H1 (cell line): ENCODE data around the gene MAML3.

Experiments
- BRCA1 ChIP-seq: IDR thresholded peaks from 2 replicates; pipeline ENCODE4 v1.6.1; 2012; ENCODE audit warnings: low read depth, low read length, improper control_type of control experiment
- CEBPB ChIP-seq: IDR thresholded peaks from 2 replicates; pipeline ENCODE4 v1.6.1; 2012; ENCODE audit warnings: low read depth, low read length
- EGR1 ChIP-seq: IDR thresholded peaks from 2 replicates; pipeline ENCODE4 v1.6.1; 2011; ENCODE audit warnings: low read depth, low read length, borderline replicate concordance
- RNF2 ChIP-seq: fragments of 200-900, 300-1000 bp; sonication (generic); IDR thresholded peaks from 2 replicates; pipeline ENCODE4 v1.7.1; 2016; ENCODE audit warnings: borderline replicate concordance, low read depth, mild to moderate bottlenecking, antibody characterized with exemption, low read length; ENCODE audit not compliant: poor library complexity, severe bottlenecking; ENCODE audit errors: missing control alignments
- SP1 ChIP-seq: IDR thresholded peaks from 2 replicates; pipeline ENCODE4 v1.6.1; 2011; ENCODE audit warnings: low read depth, low read length
- ZNF274 ChIP-seq: IDR thresholded peaks from 2 replicates; pipeline ENCODE4 v1.7.0; 2012; ENCODE audit warnings: low read length, borderline replicate concordance; ENCODE audit errors: extremely low read depth
- TF ChIP-seq, protein P1 (sequence below), 3 experiments: IDR thresholded peaks; 1 replicate in 2 of 3; 2 replicates in 1 of 3; pipeline versions ENCODE4 v1.5.1 to v1.6.1; 2011; ENCODE audit warnings: low read length in 3 of 3, mild to moderate bottlenecking in 3 of 3, inconsistent platforms in 2 of 3, low read depth in 1 of 3, moderate library complexity in 1 of 3; ENCODE audit not compliant: insufficient read depth in 1 of 3; ENCODE audit errors: control extremely low read depth in 1 of 3

DNA sequence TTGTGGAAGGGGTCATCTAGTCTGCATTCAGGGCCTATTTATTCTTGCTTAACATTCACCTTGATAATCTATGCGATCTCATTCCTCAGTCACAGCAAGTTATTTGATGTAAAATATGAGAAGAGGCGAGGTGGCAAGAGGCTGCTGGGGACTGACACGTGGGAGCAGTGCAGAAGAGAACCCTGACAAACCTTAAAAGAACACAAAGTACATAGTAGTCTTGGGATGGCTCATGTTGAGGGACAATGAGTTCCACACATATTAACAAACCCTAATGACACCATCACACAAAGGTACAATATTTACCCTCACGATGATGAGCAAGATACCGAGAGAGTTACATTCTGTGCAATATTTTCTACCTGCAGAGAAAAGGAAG, 57.5 kb downstream of the MAML3 start:
- TF ChIP-seq EGR1 (no peak), CEBPB (no peak), BRCA1 (no peak), SP1 (no peak), ZNF274 (no peak), RNF2 (no peak)
- TF ChIP-seq, protein P1, sequence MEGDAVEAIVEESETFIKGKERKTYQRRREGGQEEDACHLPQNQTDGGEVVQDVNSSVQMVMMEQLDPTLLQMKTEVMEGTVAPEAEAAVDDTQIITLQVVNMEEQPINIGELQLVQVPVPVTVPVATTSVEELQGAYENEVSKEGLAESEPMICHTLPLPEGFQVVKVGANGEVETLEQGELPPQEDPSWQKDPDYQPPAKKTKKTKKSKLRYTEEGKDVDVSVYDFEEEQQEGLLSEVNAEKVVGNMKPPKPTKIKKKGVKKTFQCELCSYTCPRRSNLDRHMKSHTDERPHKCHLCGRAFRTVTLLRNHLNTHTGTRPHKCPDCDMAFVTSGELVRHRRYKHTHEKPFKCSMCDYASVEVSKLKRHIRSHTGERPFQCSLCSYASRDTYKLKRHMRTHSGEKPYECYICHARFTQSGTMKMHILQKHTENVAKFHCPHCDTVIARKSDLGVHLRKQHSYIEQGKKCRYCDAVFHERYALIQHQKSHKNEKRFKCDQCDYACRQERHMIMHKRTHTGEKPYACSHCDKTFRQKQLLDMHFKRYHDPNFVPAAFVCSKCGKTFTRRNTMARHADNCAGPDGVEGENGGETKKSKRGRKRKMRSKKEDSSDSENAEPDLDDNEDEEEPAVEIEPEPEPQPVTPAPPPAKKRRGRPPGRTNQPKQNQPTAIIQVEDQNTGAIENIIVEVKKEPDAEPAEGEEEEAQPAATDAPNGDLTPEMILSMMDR (IDR thresholded peaks at IDR 0.05; ENCODE audit: control extremely low read depth in 1 of 3, insufficient read depth in 1 of 3, low read depth in 1 of 3, low read length in 3 of 3), result no peak
